Activated T-helper 9 cell treated with anti-CD3 and anti-CD28 coated beads, Interleukin-2, amount 50 U/mL, for 16 hours (primary cell): ENCODE measurements around the gene CPA3.

ENCODE experiments used
- DNase-seq: peaks from one replicate; pipeline ENCODE4 v3.0.0-alpha.2; 2020; ENCODE audit warnings: low read depth

CPA3 gene

DNA sequence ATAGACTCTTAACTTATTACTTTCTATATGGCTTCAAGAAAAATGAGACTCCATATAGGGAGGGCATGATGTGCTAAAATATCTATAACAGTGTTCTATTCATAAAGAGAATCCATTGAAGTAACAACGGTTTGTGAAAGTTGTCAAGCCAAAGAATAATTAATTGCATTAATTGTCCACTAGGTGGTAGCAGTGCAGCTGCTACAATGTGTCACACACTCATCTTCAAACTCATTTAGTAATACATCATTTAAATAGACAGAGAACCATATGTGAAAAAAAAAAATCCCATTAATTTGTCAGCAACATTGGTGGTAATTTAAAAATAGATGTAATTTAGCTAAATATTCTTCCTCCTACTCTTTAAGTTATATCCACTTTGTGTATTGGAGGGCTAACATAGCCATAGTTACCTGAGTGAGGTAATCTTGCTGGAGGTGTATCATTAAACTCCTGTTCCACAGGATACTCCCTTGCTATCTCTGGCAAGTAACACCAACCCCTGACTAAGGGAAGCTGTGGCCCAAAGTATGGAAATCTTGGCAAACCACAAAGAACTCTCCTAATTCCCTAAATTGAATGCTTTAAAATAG, 3.7 kb upstream of the CPA3 start:
- no peak for DNase-seq

DNA sequence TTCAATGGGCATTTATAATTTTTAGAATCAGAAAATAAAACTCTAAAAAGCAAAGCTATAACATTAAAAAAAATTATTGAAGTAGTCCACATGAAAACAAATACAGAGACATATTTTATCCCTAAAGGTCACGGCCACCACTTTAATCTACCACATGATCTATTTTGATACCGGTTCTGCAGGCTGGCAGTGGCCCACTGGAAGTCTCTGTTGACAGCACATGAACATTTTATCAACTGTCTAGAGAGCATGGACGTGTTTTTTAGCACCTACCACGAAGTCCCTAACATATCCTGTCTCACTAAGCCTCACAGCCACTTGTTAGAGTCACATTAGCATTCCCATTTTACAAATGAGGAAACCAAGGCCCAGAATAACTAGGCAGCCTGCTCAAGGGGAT, 1.8 kb upstream of the CPA3 start:
- DNase-seq: no peak

DNA sequence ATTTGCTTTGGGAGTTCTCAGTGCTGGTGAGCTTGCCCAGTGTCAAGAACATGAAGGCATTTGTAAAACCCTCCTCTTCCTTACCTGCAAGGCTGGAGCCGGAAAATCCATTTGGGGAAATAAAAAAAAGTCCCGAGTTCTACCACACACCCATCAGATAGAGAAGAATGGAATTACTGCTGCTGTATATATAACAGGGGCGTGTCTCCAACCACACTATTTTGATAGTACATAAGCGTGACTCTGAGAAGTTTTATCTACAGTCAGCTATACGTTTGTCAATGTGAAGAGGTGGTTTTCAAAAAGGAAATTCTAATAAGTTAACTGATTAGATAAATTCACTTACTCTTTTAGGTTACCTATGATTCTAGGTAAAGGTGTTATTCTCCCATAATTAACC, 1.3 kb upstream of the CPA3 start:
- no peak for DNase-seq

DNA sequence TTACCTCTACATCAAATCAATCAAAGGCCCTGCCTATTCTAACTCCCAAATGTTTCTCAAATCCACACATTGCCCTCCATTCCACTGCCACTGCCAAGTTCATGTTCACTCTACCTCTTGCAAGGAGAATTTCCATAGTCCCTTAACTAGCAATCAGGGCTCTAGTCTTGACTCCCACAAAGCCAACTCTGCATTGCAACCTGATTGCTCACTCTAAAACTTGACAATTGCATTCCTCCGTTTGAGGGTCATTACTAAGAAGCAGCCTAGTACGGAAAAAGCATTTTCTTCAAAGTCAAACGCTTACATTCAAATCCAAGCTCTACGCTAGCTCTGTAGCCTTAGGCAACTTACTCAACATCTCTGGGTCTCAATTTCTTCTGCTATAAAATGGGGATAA, 1.2 kb downstream of the CPA3 start:
- DNase-seq: no peak

DNA sequence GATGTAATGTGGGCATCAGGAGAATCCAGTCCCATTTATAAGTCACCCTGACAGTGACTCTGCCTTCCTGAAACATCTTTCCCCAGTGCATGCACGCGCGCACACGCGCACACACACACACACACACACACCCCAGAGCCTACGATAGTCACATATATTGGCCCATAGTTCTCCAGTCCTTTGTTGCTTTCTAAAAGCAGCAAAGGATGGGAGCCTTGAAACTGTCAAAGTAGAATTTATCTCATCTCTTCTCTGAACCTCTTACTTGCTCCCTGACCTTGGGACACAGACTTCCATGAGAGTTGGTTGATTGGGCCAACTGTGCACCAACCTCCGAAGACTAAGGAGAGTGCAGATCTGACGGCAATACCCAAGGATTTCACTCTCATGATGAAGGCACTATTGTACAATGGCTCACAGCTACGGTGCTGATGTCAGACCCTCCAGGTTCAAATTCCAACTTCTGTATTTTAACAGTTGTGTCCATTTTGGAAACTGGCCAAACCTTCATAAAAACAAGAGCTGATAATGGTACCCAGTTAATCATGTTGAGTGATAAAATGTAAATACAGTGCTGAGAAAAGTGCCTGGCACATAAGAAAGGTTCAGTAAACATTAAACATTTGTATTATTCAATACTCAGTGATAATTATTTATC, 8.3 kb downstream of the CPA3 start:
- no peak for DNase-seq

DNA sequence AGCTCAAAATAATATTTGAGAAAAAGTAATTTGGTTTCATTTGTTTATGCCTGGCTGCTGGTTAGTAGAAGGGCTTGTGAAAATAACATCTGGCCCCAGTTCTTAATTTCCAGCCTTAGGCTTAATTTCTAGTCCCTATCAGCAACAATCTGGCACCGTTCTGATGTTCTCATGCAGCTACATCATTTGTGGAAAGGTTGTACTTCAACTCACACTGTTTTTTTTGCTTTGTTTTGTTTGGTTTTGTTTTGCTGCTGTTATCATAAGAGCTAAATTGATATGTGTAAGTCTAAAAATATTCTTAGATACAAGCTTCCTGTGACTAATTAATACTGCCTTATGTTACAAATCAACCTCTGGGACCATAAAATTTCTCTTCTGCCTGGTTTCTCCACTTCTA, 8.9 kb downstream of the CPA3 start:
- no peak for DNase-seq

DNA sequence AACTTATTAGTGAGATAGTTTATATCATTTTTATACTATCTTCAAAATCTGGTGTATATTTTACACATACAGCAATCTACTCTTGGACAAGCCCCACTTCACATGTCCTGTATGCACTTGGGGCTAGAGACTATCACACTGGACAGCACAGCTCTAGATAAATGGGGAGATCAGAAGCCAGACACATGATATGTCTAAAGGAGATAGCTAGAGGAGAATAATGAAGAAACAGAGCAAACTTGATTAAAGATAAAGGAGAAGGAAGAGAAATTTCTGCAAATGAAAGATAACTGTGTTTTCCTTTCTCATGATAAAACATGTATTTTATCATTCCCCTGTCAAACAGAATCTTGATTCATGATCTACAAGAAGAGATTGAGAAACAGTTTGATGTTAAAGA, 13.0 kb downstream of the CPA3 start:
- DNase-seq: no peak

DNA sequence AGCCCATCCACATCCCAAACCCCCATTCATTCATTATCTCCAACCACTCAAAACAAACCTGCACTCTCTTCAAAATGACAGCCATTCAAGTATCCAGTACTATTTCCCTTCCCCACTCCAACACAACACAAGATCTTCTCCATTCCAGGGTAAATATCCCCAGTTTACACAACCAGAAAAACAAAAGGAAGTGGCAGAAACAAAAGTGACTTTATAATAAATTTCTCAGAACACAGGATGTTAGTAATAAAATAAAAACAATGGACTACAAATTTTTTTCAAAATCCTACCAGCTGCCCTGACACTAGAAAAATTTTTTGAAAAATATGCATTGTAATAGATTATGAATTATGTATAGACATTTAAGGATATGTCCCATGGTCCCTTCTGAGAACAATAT, 14.2 kb downstream of the CPA3 start:
- DNase-seq: no peak

DNA sequence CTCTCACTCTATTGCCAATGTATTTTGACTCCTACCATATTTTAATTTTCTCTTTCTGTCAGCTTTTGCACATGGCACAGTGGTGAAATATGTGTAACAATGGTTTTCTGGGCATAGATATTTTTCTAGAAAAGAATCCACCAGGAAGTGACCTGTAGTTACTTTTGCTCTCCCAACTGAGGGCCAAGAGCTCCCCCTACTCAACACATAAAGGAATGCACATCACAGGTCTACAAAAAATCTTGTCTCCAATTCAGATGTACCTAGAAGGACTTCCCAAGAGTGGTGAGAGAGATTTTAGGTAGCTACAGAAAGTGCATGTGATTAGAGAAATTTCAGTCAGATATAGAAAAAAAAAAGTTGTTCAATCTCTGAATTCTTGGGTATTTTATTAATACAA, 15.6 kb downstream of the CPA3 start:
- DNase-seq: no peak

DNA sequence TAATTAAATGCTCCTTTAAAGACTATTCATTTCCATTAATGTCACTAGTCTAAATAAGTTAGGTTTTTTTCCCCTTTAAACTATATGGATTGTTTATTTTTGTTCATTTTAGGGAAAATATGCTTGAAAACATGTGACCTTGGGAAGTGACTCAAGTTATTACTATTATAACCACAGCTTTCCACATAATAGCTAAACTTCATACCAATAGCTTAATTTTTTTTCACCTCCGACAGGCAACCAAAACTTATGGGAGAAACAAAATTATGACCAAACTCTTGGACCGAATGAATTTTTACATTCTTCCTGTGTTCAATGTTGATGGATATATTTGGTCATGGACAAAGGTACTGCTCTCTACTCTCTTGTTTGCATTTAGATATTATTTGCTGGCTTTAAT, 16.2 kb downstream of the CPA3 start:
- DNase-seq: no peak

DNA sequence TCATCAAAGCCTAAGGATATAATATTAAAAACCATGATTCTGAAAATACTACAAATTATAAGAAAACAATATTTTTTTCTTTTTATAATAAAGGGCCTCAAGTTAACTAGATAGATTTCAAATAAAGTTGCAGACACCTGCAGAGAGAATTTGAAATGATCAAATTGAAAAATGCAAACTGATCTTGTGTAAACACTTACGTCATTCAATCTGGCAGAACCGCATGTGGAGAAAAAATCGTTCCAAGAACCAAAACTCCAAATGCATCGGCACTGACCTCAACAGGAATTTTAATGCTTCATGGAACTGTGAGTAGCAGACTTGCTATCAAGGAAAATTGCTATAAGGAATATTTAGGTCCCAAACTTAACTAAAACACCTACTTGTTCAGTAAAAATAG, 17.2 kb downstream of the CPA3 start:
- no peak for DNase-seq

DNA sequence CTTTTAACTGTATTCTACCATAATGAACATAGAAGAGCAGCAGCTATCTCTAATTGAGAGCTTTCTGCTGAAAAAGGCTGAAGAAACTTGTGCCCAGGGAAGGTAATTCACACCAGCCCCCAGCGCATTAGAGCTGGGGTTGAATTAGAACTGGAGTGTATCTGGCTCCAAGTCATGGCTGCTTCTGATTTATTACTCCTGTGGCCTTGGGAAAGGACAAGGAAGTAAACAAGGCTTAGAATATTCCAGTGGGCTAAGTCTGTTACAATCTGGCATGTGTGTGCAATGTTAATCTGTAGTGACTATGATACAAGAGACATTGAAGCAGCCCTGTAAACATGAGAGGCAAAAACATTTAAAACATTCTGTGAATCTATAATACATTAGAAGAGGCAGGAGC, 18.1 kb downstream of the CPA3 start:
- DNase-seq: no peak

DNA sequence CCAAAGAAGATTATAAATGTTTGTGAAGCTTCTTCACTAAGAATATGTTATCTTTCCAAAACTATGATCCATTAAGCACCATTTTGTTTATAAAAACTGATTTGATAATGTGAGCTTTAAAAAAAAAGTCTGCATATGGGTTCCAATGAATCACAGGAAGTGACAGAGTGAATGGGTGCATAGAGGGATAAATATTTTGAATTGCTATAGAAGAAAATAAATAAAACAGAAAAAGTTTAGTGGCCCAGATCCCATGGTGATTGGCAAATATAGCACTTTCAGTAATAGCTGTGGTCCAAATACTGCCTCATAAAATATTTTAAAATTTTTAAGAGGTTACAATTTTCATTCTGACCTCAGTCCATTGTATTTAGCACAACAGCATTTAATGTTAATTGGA, 19.2 kb downstream of the CPA3 start:
- DNase-seq: no peak

DNA sequence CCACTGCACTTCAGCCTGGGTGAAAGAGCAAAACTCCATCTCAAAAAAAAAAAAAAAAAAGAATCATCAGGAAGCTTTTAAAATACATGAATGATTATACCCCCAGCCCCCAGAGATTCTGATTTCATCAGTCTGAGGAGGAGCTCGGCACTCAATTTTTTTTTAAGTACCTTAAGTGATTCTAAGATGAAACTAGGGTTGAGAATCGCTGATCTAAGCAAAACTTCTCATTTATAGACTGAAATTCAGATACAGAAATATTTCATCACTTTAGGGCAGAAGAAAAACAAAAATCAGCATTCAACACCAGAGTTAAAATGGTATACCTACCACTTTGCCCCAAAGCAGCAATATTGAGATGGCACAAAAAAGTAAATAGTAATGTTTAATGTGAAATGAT, 24.7 kb downstream of the CPA3 start:
- DNase-seq: no peak

DNA sequence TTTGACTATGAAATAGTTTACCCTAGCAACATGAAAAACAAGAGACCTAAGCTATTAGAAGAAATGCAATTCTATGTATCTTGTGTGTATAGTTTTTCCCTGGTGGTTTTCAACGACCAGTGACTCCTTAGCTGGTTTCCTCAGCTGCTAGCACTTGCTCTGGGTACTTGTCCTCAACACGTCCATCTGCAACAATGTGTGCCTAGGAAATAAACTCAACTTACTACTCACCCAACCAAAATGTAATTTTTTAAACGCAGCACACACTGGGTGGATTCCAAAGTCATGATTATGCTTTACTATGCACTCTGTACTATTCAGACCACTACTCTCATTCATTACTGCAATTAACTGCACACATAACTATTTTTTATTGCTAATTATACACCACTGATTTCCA, 31.0 kb downstream of the CPA3 start:
- DNase-seq: no peak

DNA sequence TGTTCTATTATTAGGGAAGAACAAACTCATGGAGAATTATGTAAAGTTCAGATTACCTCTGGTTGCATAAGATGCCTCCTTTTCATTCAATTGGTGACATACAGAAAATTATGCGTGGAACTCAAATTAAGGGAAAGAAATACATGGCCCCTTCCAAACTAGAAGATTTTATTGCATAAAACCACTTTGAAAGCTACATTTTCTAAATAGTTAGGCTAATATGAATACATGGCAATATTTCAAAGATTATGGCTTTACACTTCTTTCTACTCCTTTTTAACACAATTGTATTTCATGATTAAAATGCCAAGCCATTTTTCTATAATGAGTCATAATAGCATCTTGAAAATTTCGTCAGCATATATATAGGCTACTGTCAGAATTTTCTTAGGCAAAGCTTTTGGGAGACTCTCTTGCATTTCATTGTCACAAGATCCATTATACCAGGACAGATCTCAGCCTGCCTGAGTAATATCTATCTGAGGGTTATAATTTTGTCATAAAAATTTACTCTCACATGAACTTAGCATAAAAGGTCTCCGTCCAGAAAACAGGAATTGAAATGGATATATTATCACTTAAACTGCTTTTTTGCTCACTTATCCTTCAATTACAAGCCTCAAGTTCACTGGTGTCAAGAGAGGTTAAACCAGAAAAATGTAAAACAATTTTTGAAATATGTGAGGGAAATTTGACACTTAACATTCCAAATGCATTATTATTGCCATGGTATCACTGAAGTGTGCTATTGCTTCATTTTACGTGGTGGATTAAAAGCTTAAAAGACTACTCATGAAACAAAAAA, 37.1 kb downstream of the CPA3 start:
- no peak for DNase-seq

DNA sequence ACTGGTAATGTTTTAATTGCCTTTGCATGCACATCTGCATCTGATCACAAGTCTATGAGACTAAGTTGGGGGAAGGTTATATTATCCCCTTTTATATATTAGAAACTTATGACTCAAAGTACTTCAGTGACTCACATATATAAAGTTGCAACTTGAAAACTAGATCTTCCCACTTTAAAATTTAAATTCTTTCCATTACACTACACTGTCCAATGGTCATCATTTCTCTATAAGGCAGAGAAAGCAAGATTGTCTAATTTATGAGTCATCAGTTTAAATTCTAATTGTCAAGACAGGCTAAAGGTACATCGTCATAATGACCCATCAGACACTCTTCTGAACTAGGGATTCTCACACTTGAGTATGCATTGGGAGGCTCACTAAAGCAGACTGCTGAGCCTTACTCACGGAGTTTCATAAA, 37.9 kb downstream of the CPA3 start:
- no peak for DNase-seq

DNA sequence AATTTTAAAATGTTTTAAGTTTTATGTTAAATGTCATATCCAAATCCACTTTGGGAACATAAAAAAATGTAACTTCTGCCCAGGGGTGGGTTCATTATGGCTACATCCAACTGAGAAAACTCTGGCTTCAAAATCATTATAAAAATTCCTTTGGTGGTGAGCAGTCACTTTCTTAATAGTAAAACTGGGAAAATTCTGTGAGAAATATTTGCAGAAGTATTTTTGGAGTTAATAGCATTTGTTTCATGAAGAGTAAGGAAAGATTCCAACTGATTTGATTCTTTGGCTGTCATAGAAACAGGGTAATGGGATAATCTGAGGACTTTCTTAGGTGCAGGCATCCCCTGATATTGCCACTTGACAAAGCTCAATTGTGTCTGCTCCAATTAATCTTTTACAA, 38.8 kb downstream of the CPA3 start:
- no peak for DNase-seq

DNA sequence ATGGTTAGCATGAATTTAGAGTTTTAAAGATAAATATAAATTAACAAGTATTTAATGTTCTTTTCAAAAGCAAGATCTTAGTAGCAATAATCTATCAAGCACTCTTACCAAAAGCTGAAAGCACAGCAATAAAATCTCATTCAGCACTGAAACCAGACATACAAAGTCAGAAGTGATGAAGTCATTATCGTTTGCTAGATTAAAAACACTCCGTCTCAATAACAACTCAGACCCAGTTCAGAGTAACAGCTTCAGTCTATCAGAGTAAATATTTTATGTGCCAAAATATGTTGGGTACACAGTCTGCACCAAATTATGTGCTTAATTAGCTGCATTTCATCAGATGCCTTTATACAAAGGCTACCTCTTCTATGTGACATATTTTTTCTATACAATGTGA, 41.6 kb downstream of the CPA3 start:
- no peak for DNase-seq

DNA sequence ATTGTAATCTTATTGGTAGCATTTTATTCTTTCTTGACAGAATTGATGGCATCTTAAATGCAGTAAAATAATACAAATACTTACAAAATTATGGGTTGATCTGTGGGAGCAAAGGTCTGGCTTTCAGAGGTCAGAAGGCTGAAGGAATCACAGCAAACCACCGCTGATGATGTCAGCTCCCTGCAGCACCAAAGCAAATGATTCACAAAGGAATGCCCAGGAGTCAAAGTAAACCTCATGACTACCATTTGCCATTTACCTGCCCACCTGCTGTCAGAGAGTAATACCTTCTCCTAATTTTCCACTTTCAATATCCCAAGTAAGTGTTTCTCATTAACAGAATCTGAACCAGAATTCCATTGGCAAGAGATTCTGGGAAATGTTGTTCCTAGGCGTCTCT, 46.1 kb downstream of the CPA3 start:
- DNase-seq: no peak

DNA sequence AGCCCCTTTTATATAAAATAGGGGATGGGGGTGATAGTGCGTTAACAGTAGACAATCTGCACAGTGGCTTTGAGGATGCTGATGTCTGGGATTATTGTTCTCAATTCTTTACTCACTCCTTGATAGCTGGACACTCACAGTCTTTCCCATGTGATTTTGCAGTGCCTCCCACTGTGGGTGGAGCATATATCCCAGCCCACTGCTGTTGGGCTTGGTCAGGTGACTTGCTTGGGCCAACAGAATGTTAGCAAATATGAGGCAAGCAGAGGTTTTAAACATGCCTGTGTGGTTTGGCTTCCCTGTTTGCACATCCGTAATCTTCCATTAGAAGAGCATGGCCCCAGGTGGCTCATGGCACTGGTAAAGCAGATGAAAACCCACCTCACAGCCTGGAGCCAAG, 46.5 kb downstream of the CPA3 start:
- DNase-seq: no peak

DNA sequence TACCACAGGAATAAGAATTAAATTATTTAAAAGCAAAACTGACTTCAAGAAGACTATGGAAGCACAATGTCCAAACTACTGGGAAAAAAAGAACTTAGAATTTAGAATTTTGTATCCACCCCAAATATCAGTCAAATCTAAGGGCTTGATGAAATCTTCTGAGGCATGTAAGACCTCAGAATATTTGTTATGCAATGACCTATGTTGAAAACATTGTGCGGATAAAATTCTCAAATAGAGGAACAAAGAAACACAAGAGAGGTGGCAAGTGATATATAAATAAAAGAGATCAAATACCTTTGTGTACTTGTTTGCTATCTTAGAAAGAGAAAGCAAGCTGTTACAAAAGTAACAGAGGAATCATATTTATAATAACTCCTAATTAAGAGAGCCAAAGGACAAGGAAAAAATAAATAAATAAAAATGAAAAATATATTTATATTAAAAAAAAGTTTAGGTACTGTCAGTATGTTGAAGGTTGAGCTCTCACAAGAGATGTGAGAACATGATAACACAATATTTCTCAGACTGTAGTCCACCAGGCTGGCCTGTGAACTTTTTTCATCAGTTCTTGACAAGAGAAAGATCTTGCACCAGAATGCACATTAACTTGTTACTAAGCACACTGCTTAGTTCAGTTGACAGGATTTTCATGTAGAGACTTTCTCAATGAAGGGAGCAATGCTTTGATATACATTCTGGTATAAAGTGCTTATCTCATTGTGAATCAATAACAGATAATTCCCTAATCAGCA, 50.0 kb downstream of the CPA3 start:
- DNase-seq: no peak

DNA sequence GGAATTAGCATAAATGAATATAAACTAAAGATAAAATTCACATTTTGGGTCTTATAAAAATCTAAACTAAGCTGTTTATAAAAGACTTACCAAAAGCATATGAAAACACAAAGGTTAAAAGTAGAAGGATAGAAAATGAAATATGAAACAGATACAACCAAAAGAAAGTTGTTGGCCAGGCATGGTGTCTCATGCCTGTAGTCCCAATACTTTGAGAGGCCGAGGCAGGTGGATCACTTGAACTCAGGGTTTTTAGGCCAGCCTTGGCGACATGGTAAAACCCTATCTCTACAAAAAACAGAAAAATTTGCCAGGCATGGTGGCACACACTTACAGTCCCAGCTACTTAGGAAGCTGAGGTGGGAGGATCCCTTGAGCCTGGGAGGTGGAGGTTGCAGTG, 51.0 kb downstream of the CPA3 start:
- DNase-seq: no peak
